Activated T-cell treated with anti-CD3 and anti-CD28 coated beads, Interleukin-2, amount 50 U/mL, for 72 hours (primary cell): ENCODE results near the gene SAMD13. TPM values are rescaled to one million over a fixed set of nuclear protein-coding genes. Genes with fewer than 3 reads are reported as not detected.

ENCODE experiments used
- ATAC-seq, 2 donors: fragments of 150-1000 bp; cut with Tn5 transposase; replicated peaks in 1 of 2; 2 replicates each; pipeline ENCODE4 v1.10.0; 2021; ENCODE audit warnings: moderate library complexity in 2 of 2, mild to moderate bottlenecking in 1 of 2
- DNase-seq, 2 donors: peaks; one replicate each; pipeline ENCODE4 v3.0.0; 2021 to 2022; ENCODE audit warnings: mixed read lengths in 1 of 2
- H3K27ac Mint-ChIP-seq: one replicate; pipeline ENCODE4 v1.8.0; 2022; ENCODE audit warnings: mild to moderate bottlenecking, moderate library complexity, mixed read lengths
- H3K27me3 Mint-ChIP-seq: one replicate; pipeline ENCODE4 v1.8.0; 2022; ENCODE audit warnings: low read depth, mixed read lengths
- H3K36me3 Mint-ChIP-seq, 2 donors: one replicate each; pipeline ENCODE4 v1.8.0; 2022; ENCODE audit warnings: mixed read lengths in 2 of 2, mild to moderate bottlenecking in 1 of 2; ENCODE audit not compliant: insufficient read depth in 2 of 2
- H3K4me1 Mint-ChIP-seq: one replicate; pipeline ENCODE4 v1.8.0; 2022; ENCODE audit warnings: low read depth, mixed read lengths
- H3K4me3 Mint-ChIP-seq, 2 donors: one replicate each; pipeline ENCODE4 v1.8.0; 2022; ENCODE audit warnings: mild to moderate bottlenecking in 2 of 2, mixed read lengths in 2 of 2, moderate library complexity in 2 of 2
- H3K9me3 Mint-ChIP-seq, 2 donors: one replicate each; pipeline ENCODE4 v1.8.0; 2022; ENCODE audit warnings: mixed read lengths in 2 of 2
- total RNA-seq, 2 donors: library from RNA; stranded (reverse); gene quantifications; one replicate each; pipeline ENCODE4 v1.2.3, GENCODE V29; 2022

The SAMD13 gene
- total RNA-seq, 2 donors from 2014 or later = 0.46 to 1.7 TPM

DNA sequence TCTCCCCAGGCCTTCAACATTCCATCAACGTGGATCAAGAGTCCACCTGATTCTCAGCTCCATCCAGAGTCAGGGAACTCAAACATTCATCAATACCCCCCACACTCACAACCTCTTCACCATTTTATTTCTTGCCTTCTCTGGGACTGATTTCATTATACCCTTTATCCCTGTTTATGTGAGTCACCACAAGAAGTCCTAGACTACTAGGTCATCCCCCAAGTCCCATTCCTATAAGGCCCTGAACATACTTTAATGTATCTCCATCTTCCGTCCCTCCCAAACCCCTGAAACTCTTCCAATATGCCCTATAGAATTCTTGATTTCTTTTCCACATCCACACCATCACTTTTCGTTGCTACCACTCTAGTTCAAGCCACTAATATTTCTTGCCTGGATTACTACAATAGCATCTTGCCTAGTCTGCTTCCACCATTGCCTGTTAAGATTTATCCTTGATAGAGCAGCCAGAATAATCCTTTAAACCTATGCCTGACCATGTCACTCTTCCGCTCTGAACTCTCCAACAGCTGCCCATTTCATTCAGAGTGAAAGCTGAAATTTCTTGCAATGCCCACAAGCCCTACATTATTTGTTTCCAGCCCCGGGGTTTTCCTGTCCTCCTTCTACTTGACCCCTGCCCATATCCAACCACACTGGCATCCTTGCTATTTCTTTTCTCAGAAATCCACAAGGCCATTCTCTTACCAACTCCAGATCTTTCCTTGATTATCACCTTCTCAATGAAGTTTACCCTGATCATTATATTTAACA is 9.4 kb upstream of the SAMD13 start:
- H3K4me3 Mint-ChIP-seq = no peak overlapping the region
- H3K27ac Mint-ChIP-seq = no peak overlapping the region
- H3K36me3 Mint-ChIP-seq = peaks cover 5 to 14% of the 10 kb centered on the region in 2 donors
- peaks cover 4% of the 10 kb centered on the region in 2 donors for H3K9me3 Mint-ChIP-seq
- peaks cover 8% of the 10 kb centered on the region for H3K27me3 Mint-ChIP-seq
- no peaks in the 10 kb centered on the region for H3K4me1 Mint-ChIP-seq
- no peak for ATAC-seq
- DNase-seq = no peak

DNA sequence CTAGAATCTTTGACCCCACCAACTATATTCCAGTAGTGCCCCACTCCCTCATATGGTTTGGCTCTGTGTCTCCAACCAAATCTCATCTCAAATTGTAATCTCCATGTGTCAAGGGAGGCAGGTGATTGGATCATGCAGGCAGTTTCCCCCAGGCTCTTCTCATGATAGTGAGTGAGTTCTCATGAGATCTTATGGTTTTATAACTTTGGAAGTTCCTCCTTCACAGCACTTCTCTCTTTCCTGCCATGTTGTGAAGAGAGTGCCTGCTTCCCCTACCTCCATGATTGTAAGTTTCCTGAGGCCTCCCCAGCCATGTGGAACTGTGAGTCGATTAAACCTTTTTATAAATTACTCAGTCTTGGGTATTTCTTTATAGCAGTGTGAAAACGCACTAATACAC is 7.7 kb upstream of the SAMD13 start:
- ATAC-seq (no peak), DNase-seq (no peak)
- H3K27me3 Mint-ChIP-seq = peaks cover 8% of the 10 kb centered on the region
- peaks cover 0 to 4% of the 10 kb centered on the region in 2 donors for H3K9me3 Mint-ChIP-seq
- peaks cover 6% of the 10 kb centered on the region for H3K4me1 Mint-ChIP-seq
- no peak overlapping the region for H3K4me3 Mint-ChIP-seq
- H3K27ac Mint-ChIP-seq = no peak overlapping the region
- H3K36me3 Mint-ChIP-seq = peaks cover 4% of the 10 kb centered on the region in 2 donors

DNA sequence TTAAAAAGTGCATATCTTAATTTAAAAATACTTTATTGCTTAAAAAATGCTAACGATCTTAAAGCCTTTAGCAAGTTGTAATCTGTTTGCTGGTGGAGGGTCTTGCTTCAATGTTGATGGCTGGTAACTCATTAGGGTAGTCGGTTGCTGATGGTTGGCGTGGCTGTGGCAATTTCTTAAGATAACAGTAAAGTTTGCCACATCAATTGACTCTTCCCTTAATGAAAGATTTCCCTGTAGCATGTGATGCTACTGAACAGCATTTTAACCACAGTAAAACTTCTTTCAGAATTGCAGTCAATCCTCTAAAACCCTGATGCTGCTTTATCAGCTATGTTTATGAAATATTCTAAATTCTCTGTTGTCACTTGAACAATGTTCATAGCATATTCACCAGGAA is 6.8 kb upstream of the SAMD13 start:
- H3K27me3 Mint-ChIP-seq = peaks cover 8% of the 10 kb centered on the region
- H3K27ac Mint-ChIP-seq = no peak overlapping the region
- ATAC-seq = no peak
- peaks cover 0 to 7% of the 10 kb centered on the region in 2 donors for H3K36me3 Mint-ChIP-seq
- DNase-seq = no peak
- peaks cover 0 to 2% of the 10 kb centered on the region in 2 donors for H3K9me3 Mint-ChIP-seq
- H3K4me3 Mint-ChIP-seq = no peak overlapping the region
- peaks cover 14% of the 10 kb centered on the region for H3K4me1 Mint-ChIP-seq

DNA sequence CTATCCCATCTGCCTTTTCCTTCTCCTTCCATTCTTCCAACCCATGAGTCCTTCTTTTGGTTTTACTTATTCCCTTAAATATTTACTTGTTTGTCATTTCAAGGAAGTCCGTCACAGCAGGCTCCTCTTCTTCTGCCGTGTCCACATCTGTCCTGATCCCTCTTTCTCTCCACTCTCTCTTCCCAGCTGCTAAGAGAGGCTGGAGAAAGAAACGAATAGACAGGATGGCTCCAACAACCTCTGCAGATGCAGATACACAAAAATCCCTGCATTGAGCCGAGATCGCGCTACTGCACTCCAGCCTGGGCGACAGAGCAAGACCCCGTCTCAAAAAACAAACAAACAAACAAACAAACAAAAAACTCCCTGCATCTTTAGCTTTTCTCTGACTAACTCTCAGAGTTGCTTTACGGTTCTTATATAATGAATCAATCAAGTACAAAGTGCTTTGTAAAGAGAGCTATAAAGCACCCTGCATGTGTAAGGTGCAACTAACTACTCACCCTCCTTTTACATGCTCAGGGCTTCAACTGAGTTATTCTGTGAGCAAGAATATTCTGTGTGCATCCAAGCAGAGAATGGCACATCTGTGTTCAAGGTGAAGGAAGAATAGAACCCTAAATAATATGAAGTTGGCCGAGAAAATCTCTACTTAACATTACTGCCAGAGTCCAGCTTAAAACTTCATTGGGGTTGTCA is 3.8 kb upstream of the SAMD13 start:
- Mint-ChIP-seq H3K4me1 (peaks cover 29% of the 10 kb centered on the region), H3K4me3 (peak overlapping the region; percentile 91 to 92), H3K27me3 (no peaks in the 10 kb centered on the region), H3K36me3 (peaks cover 0 to 5% of the 10 kb centered on the region in 2 donors), H3K27ac (peak overlapping the region; percentile 70), H3K9me3 (peaks cover 0 to 2% of the 10 kb centered on the region in 2 donors)
- no peak for ATAC-seq
- DNase-seq = no peak

DNA sequence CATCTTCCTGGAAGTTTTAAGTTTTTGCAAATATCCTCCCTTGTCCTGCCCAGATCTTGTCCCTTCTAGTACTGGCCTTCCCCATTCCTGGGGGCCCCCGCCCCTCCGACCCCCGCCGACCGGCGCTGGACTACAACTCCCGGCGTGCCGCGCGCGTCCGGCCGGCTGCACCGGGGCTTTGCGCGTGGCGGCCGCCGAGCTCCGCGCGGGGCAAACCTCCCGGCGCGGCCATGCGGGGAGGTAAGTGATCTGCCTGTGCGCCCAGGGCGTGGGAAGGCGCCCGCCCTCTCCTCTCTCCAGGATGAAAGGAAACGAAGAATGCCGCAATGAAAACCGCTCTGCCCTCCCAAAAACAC is 3.2 kb upstream of the SAMD13 start:
- no peaks in the 10 kb centered on the region for H3K27me3 Mint-ChIP-seq
- peaks cover 0 to 2% of the 10 kb centered on the region in 2 donors for H3K9me3 Mint-ChIP-seq
- peak; percentile 86 to 87 for ATAC-seq
- peak; percentile 63 to 67 for DNase-seq
- peak overlapping the region; percentile 70 for H3K27ac Mint-ChIP-seq
- H3K4me1 Mint-ChIP-seq = peaks cover 35% of the 10 kb centered on the region
- H3K4me3 Mint-ChIP-seq = peak overlapping the region; percentile 91 to 92
- peaks cover 0 to 5% of the 10 kb centered on the region in 2 donors for H3K36me3 Mint-ChIP-seq

DNA sequence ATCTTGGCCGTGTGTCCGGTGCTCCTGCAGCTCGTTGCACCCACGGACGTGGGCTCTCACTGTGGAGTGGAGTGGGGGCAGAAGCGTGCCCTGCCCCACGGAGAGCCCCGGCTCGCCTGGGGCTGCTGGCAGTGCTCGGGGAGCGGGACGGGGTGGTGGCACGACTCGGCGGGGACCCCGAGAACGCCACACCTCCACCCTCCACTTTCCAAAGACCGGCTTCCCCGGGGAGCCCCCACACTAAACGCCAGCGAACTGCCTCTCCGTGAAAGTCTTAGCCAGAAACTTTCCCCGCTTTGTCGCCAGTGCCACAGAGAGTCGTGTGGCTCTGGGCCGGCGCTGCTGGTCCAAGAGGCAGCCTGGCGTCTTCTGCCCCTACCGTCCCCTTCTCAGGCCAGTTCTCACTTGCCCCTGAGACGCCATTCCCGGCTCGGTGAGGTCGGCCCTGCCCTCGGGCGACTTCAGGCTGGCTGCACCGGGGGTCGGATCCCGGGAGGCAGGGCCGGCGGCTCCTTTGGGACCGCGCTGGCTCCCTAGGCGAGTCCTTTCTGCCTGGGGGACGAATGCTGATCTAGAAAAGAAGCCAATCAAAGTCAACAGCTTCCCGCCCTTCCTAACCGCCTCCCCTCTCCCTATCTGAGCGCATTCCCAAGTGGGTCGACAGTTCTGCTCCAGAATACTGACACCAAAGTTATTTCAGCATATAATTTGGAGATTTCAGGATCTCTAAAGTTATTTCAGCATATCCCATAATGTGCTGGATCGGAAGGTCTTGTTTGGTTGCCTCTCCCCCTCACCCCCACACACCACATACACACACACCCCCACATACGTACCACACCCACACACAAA is 2.6 kb upstream of the SAMD13 start:
- H3K27ac Mint-ChIP-seq = no peak overlapping the region
- H3K36me3 Mint-ChIP-seq = peaks cover 0 to 5% of the 10 kb centered on the region in 2 donors
- ATAC-seq = peak; percentile 53 to 63

DNA sequence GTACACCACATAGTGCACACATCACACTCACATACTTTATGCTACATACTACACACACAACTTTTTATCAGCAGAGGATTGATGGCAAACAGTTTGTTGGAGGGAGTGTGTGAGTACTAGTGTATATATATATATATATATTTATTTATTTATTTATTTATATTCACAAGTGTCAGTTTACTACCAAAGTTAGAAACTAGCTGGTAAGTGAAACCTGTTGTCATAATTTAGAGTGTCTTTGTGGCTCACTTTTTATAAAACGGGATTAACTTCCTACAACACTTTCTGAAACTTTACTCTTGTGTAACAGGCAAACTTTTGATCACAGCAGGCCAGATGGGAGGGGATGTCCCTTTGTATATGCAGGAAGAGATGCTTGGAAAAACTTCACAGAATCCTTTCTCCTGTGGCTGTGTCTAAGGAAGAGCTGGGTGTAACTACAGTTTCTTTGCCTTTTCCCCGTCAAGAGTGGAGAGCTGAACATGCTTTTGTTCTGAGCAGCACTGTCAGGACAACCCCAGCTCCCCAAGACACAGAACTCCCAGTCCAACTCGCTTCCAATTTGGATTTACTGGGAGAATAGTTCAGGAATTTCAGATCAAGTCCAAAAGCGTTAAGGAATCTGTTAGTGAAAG is 1.9 kb upstream of the SAMD13 start:
- peak overlapping the region; percentile 91 to 92 for H3K4me3 Mint-ChIP-seq
- no peaks in the 10 kb centered on the region for H3K27me3 Mint-ChIP-seq
- no peaks in the 10 kb centered on the region for H3K9me3 Mint-ChIP-seq
- peaks cover 41% of the 10 kb centered on the region for H3K4me1 Mint-ChIP-seq
- ATAC-seq (no peak), DNase-seq (no peak)
- no peak overlapping the region for H3K27ac Mint-ChIP-seq
- H3K36me3 Mint-ChIP-seq = peaks cover 0 to 5% of the 10 kb centered on the region in 2 donors

More for the DNA sequence above, 2.6 kb upstream of the SAMD13 start:
- Mint-ChIP-seq H3K9me3 (peaks cover 0 to 2% of the 10 kb centered on the region in 2 donors), H3K27me3 (no peaks in the 10 kb centered on the region), H3K4me1 (peaks cover 41% of the 10 kb centered on the region), H3K4me3 (peak overlapping the region; percentile 91 to 92)
- DNase-seq = peak; percentile 25 to 33

DNA sequence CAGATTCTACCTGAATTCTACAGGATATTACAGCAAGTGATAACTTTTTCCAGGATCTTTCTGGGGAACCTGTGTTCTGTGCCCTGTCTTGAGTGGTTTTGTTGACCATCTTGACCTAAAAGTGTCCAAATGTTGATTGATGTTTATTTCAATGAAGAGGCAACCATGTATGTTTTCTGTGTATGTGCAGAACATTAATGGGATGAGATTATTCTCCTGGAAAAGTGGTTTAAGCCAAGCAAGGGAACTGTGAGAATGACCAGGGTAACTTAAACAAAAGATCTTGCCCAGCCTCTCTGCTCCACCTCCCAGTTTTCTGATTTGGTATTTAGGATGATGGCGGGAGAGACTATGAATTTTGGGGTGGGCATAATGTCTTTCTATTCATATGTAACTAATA is 1.0 kb upstream of the SAMD13 start:
- H3K9me3 Mint-ChIP-seq = no peaks in the 10 kb centered on the region
- no peak overlapping the region for H3K4me3 Mint-ChIP-seq
- peaks cover 41% of the 10 kb centered on the region for H3K4me1 Mint-ChIP-seq
- peaks cover 0 to 5% of the 10 kb centered on the region in 2 donors for H3K36me3 Mint-ChIP-seq
- ATAC-seq = no peak
- no peak for DNase-seq
- no peak overlapping the region for H3K27ac Mint-ChIP-seq
- no peaks in the 10 kb centered on the region for H3K27me3 Mint-ChIP-seq

DNA sequence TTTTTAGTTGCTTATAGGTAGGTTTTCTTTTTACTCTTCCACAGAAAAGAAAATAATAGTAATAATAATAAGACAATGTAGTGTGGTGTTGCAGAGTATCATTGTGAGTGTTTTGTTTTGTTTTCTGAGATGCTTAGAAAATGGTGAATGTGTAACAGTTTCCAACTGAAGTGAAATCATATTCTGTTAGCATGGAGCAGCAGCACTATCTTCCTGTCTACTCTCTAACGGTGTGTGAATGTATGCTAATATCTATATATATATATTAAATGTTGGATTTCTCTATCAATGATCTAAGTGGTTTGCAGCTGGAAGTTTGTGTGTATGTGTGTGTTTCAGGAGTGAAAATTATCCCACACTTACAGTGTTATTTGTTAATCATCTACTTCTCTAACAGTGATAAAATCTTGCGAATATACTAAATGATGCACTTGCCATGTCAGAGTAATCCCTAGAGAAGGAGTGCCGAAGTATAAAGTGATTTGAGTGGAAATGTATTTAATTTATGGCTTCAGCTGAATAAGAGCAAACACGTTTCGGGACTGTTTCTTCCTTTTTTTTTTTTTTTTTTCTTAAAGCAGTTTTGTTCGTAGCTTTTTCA is 377 bp downstream of the SAMD13 start:
- DNase-seq = no peak
- ATAC-seq = peak; percentile 20 to 28
- no peak overlapping the region for H3K27ac Mint-ChIP-seq
- peak overlapping the region; percentile 77 to 82 for H3K4me3 Mint-ChIP-seq
- no peaks in the 10 kb centered on the region for H3K27me3 Mint-ChIP-seq
- no peaks in the 10 kb centered on the region for H3K9me3 Mint-ChIP-seq
- H3K4me1 Mint-ChIP-seq = peaks cover 41% of the 10 kb centered on the region
- H3K36me3 Mint-ChIP-seq = peaks cover 0 to 3% of the 10 kb centered on the region in 2 donors

DNA sequence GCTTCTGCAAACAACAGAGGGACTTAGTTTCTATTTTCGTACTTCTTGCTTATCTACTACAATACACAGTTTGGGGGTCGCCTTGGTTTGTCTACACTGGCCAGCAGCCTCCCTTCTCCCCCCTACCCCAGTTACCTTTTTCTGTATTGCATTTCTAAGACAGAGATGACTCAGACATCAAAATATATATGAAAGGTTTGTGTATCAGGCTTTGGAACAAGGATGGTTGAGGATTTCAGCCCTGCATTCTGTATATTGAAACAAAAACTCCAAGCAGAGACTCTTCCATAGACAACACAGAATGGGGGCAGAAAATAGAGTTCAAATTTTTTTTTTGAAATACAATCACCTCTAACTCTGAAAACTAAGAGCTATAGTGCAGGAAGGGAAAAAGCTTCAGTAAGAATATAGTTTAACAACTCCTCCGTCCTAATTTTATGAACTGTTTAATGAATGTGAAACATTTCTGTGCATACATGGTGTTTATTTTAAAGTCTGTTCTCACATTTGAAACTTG is 1.9 kb downstream of the SAMD13 start:
- H3K27ac Mint-ChIP-seq = peak overlapping the region; percentile 30

DNA sequence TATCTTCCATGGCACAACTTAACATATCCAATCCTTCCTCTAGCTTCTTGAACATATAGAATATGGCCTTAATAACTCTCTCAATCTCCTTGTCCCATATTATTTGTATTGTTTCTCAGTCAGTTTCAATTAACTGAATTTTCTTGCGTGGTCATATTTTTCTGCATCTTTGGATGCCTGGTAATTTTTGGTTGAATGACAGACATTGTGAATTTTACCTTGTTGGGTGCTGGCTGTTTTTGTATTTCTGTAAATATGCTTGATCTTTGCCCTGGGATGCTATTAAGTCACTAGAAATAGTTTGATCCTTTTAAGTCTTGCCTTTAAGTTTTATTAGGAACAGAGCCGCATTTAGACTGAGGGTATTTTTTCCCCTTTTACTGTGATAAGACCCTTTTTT is 5.9 kb downstream of the SAMD13 start:
- Mint-ChIP-seq H3K27me3 (no peaks in the 10 kb centered on the region), H3K36me3 (peaks cover 3% of the 10 kb centered on the region in 2 donors), H3K27ac (no peak overlapping the region), H3K9me3 (peaks cover 2% of the 10 kb centered on the region in 2 donors), H3K4me1 (peaks cover 16% of the 10 kb centered on the region), H3K4me3 (no peak overlapping the region)
- ATAC-seq (no peak), DNase-seq (no peak)

More for the DNA sequence above, 1.9 kb downstream of the SAMD13 start:
- Mint-ChIP-seq H3K4me3 (peak overlapping the region; percentile 77 to 82), H3K36me3 (peaks cover 3 to 6% of the 10 kb centered on the region in 2 donors), H3K4me1 (peaks cover 36% of the 10 kb centered on the region), H3K27me3 (no peaks in the 10 kb centered on the region), H3K9me3 (peaks cover 2% of the 10 kb centered on the region in 2 donors)
- ATAC-seq (no peak), DNase-seq (no peak)

DNA sequence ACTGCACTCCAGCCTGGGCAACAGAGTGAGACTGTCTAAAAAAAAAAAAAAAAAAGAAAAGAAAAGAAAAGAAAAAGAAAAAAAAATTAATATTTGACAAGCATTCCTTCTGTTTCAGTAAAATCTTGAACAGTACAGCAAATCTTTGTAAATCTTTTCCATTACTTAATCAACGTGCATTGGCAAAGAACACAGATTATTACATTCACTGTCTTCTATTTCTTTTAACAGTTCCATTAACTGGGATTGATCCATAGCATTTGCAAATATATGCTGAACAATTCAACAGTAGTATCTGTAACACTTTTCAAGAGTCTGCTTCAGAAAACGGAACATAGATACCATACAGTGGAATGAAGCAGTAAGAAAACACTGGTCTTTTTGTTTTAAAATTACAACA is 9.8 kb downstream of the SAMD13 start:
- no peak for DNase-seq
- Mint-ChIP-seq H3K9me3 (peaks cover 2% of the 10 kb centered on the region in 2 donors), H3K4me1 (no peaks in the 10 kb centered on the region), H3K27me3 (peaks cover 3% of the 10 kb centered on the region), H3K27ac (no peak overlapping the region), H3K36me3 (peaks cover 3 to 5% of the 10 kb centered on the region in 2 donors), H3K4me3 (no peak overlapping the region)
- no peak for ATAC-seq
